Neural progenitor cell (in vitro differentiated cells): ENCODE data around the gene RSPH1. TPM values are rescaled to one million over a fixed set of nuclear protein-coding genes. Genes with fewer than 3 reads are reported as not detected.

Experiments
- DNase-seq: peaks from one replicate; pipeline ENCODE4 v3.0.0-alpha.2; 2016; ENCODE audit warnings: low spot score
- H2AFZ ChIP-seq: fragments of 200-600 bp; sonication (generic); replicated peaks from 2 replicates; pipeline ENCODE4 v1.6.1; 2016; ENCODE audit warnings: antibody characterized with exemption
- H3F3A ChIP-seq: fragments of 200-600 bp; sonication (generic); 2 replicates; pipeline ENCODE4 v1.6.1; 2016; ENCODE audit warnings: antibody characterized with exemption, low read depth
- H3K27ac ChIP-seq: fragments of 200-600 bp; sonication (generic); 2 replicates; pipeline ENCODE4 v1.5.1; 2016; ENCODE audit warnings: mild to moderate bottlenecking
- H3K27me3 ChIP-seq: fragments of 200-600 bp; sonication (generic); 2 replicates; pipeline ENCODE4 v1.6.1; 2016; ENCODE audit warnings: mild to moderate bottlenecking, moderate library complexity
- H3K36me3 ChIP-seq: fragments of 200-600 bp; sonication (generic); 2 replicates; pipeline ENCODE4 v1.5.1; 2016
- H3K4me1 ChIP-seq: fragments of 200-600 bp; sonication (generic); 2 replicates; pipeline ENCODE4 v1.6.1; 2016; ENCODE audit warnings: mixed run types
- H3K4me2 ChIP-seq: fragments of 200-600 bp; sonication (generic); 2 replicates; pipeline ENCODE4 v1.6.1; 2016
- H3K4me3 ChIP-seq: fragments of 200-600 bp; sonication (generic); 2 replicates; pipeline ENCODE4 v1.5.1; 2016
- H3K79me2 ChIP-seq: fragments of 200-600 bp; sonication (generic); 2 replicates; pipeline ENCODE4 v1.6.1; 2016; ENCODE audit warnings: low read depth
- H3K9ac ChIP-seq: fragments of 200-600 bp; sonication (generic); 2 replicates; pipeline ENCODE4 v1.6.1; 2016
- H3K9me3 ChIP-seq: fragments of 200-600 bp; sonication (generic); 2 replicates; pipeline ENCODE4 v1.5.1; 2016; ENCODE audit warnings: low read depth
- H4K20me1 ChIP-seq: fragments of 200-600 bp; sonication (generic); 2 replicates; pipeline ENCODE4 v1.6.1; 2016; ENCODE audit warnings: low read depth
- H3K27ac Mint-ChIP-seq: 3 replicates; pipeline ENCODE4 v1.8.0; 2021; ENCODE audit warnings: mixed read lengths
- H3K27me3 Mint-ChIP-seq: 2 replicates; pipeline ENCODE4 v1.8.0; 2022; ENCODE audit warnings: low read depth, mild to moderate bottlenecking, inconsistent platforms, moderate library complexity, mixed read lengths; ENCODE audit not compliant: insufficient read depth
- H3K36me3 Mint-ChIP-seq: 3 replicates; pipeline ENCODE4 v1.8.0; 2021; ENCODE audit warnings: mixed read lengths
- H3K4me1 Mint-ChIP-seq: 3 replicates; pipeline ENCODE4 v1.8.0; 2021; ENCODE audit warnings: mixed read lengths
- H3K4me3 Mint-ChIP-seq: 3 replicates; pipeline ENCODE4 v1.8.0; 2021; ENCODE audit warnings: mild to moderate bottlenecking, moderate library complexity, mixed read lengths
- H3K9me3 Mint-ChIP-seq: 3 replicates; pipeline ENCODE4 v1.8.0; 2020; ENCODE audit warnings: mixed read lengths
- EZH2 ChIP-seq: fragments of 200-600 bp; sonication (generic); IDR thresholded peaks from 2 replicates; pipeline ENCODE4 v1.6.1; 2017; ENCODE audit warnings: antibody characterized with exemption, mild to moderate bottlenecking, moderate library complexity
- EZH2phosphoT487 ChIP-seq: fragments of 200-600 bp; sonication (generic); IDR thresholded peaks from 2 replicates; pipeline ENCODE4 v1.6.1; 2017; ENCODE audit warnings: antibody characterized with exemption
- total RNA-seq: library from RNA; depleted of rRNA; stranded (reverse); fragments of >200 nt; gene quantifications from 2 replicates; pipeline ENCODE4 v1.2.3, GENCODE V29; 2015; ENCODE audit warnings: low replicate concordance
- TF ChIP-seq, protein P1 (sequence below): fragments of 200-600 bp; sonication (generic); IDR thresholded peaks from 2 replicates; pipeline ENCODE4 v1.5.1; 2017; ENCODE audit warnings: antibody characterized with exemption, mild to moderate bottlenecking

Gene RSPH1
- total RNA-seq, 1 donor from 2014 or later: 0.04 TPM

DNA sequence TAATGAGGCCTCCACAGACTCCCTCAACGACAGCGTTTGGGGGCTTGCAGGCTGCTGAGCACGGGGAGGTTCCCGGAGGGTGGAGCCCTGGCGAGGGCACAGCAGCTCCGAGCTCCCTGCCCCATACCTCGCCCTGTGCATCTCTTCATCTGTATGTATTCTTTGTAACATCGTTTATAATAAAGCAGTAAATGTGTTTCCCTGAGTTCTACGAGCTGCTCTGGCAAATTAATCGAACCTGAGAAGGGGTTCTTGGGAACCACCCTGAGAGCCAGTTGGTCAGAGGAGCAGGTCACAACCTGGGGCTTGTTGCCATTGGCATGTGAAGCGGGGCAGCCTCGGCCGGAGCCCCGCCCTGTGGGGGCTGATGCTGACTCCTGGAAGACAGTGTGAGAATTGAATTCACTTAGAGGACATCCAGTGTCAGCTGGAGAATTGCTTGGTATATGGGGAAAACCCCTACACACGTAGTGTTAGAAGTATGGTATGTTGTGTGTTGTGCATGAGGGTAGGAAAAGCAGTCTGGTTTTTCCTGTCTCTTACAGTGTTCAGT is 29.1 kb upstream of the RSPH1 start:
- H3K9me3 ChIP-seq: no peaks in the 10 kb centered on the region
- peak overlapping the region; percentile 30 for H3K4me3 ChIP-seq
- TF ChIP-seq, protein P1, sequence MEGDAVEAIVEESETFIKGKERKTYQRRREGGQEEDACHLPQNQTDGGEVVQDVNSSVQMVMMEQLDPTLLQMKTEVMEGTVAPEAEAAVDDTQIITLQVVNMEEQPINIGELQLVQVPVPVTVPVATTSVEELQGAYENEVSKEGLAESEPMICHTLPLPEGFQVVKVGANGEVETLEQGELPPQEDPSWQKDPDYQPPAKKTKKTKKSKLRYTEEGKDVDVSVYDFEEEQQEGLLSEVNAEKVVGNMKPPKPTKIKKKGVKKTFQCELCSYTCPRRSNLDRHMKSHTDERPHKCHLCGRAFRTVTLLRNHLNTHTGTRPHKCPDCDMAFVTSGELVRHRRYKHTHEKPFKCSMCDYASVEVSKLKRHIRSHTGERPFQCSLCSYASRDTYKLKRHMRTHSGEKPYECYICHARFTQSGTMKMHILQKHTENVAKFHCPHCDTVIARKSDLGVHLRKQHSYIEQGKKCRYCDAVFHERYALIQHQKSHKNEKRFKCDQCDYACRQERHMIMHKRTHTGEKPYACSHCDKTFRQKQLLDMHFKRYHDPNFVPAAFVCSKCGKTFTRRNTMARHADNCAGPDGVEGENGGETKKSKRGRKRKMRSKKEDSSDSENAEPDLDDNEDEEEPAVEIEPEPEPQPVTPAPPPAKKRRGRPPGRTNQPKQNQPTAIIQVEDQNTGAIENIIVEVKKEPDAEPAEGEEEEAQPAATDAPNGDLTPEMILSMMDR: no peak
- TF ChIP-seq EZH2phosphoT487: no peak
- no peak for TF ChIP-seq EZH2
- peak overlapping the region; percentile 75 for H3K4me3 Mint-ChIP-seq
- no peaks in the 10 kb centered on the region for H3K79me2 ChIP-seq
- no peaks in the 10 kb centered on the region for H3K36me3 ChIP-seq
- H3K27ac Mint-ChIP-seq: peak overlapping the region; percentile 28
- H3K4me1 ChIP-seq: peaks cover 37% of the 10 kb centered on the region
- no peaks in the 10 kb centered on the region for H3K27me3 ChIP-seq
- H3F3A ChIP-seq: peaks cover 15% of the 10 kb centered on the region
- H3K27me3 Mint-ChIP-seq: no peaks in the 10 kb centered on the region
- no peak overlapping the region for H3K9ac ChIP-seq
- H2AFZ ChIP-seq: peak overlapping the region; percentile 55
- H4K20me1 ChIP-seq: no peaks in the 10 kb centered on the region
- no peak overlapping the region for H3K27ac ChIP-seq
- no peaks in the 10 kb centered on the region for H3K9me3 Mint-ChIP-seq
- H3K4me1 Mint-ChIP-seq: peaks cover 51% of the 10 kb centered on the region
- H3K36me3 Mint-ChIP-seq: no peaks in the 10 kb centered on the region
- H3K4me2 ChIP-seq: peak overlapping the region; percentile 72
- peak; percentile 54 for DNase-seq

GRCh38 chr21:42524341-42525028 is 28.5 kb upstream of the RSPH1 start:
- no peaks in the 10 kb centered on the region for H3K27me3 ChIP-seq
- no peaks in the 10 kb centered on the region for H3K79me2 ChIP-seq
- peak overlapping the region; percentile 65 for H3K27ac Mint-ChIP-seq
- H3K4me2 ChIP-seq: peak overlapping the region; percentile 72
- no peak overlapping the region for H3K9ac ChIP-seq
- no peaks in the 10 kb centered on the region for H3K36me3 ChIP-seq
- DNase-seq: peak; percentile 75
- H3K27ac ChIP-seq: peak overlapping the region; percentile 57
- peaks cover 37% of the 10 kb centered on the region for H3K4me1 ChIP-seq
- peak overlapping the region; percentile 55 for H2AFZ ChIP-seq
- H3K9me3 Mint-ChIP-seq: no peaks in the 10 kb centered on the region
- peak overlapping the region; percentile 75 for H3K4me3 Mint-ChIP-seq
- peak overlapping the region; percentile 30 for H3K4me3 ChIP-seq
- peaks cover 3% of the 10 kb centered on the region for H3K27me3 Mint-ChIP-seq
- H3K36me3 Mint-ChIP-seq: no peaks in the 10 kb centered on the region
- TF ChIP-seq, protein P1: no peak
- TF ChIP-seq EZH2: no peak
- TF ChIP-seq EZH2phosphoT487: no peak
- H4K20me1 ChIP-seq: no peaks in the 10 kb centered on the region
- H3K9me3 ChIP-seq: no peaks in the 10 kb centered on the region
- H3K4me1 Mint-ChIP-seq: peaks cover 49% of the 10 kb centered on the region
- peaks cover 15% of the 10 kb centered on the region for H3F3A ChIP-seq

DNA sequence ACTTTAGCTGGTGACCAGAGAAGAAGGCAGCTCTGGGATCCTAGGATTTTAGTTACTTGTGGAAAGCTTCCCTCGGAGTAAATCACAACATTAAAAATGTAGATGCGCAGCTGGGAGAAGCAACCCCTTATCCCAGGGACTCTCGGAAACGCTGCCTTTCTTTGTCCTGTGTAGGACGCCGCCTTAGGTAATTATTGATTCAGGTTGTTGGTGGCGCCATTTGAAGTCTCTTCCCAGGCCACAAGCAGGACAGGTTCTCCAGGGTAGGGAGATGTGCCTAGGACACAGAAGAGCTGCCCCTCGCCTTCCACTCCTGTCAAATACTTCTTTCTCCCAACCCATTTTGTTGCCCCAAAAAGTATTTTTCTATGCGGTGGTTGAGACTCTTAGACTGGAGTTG is 27.9 kb upstream of the RSPH1 start:
- Mint-ChIP-seq H3K36me3 (no peaks in the 10 kb centered on the region), H3K27me3 (peaks cover 3% of the 10 kb centered on the region), H3K4me3 (peak overlapping the region; percentile 75), H3K9me3 (no peaks in the 10 kb centered on the region), H3K27ac (peak overlapping the region; percentile 65), H3K4me1 (peaks cover 49% of the 10 kb centered on the region)
- no peaks in the 10 kb centered on the region for H3K9me3 ChIP-seq
- DNase-seq: no peak
- H3K27me3 ChIP-seq: no peaks in the 10 kb centered on the region
- H3K4me1 ChIP-seq: peaks cover 37% of the 10 kb centered on the region
- TF ChIP-seq, protein P1: no peak
- TF ChIP-seq EZH2: no peak
- no peak for TF ChIP-seq EZH2phosphoT487
- peak overlapping the region; percentile 55 for H2AFZ ChIP-seq
- no peak overlapping the region for H3K9ac ChIP-seq
- no peaks in the 10 kb centered on the region for H3K79me2 ChIP-seq
- peak overlapping the region; percentile 57 for H3K27ac ChIP-seq
- H3K4me3 ChIP-seq: no peak overlapping the region
- no peaks in the 10 kb centered on the region for H4K20me1 ChIP-seq
- H3K36me3 ChIP-seq: no peaks in the 10 kb centered on the region
- peaks cover 15% of the 10 kb centered on the region for H3F3A ChIP-seq
- peak overlapping the region; percentile 72 for H3K4me2 ChIP-seq
